HEK293T (cell line): ENCODE results near the gene SPAG16.

ENCODE experiments used
- ELF4 ChIP-seq: fragments of 450-650 bp; IDR thresholded peaks from 2 replicates; pipeline ENCODE4 v1.6.1; 2017; ENCODE audit warnings: antibody characterized with exemption
- FOXK2 ChIP-seq: fragments of 450-650 bp; IDR thresholded peaks from 2 replicates; pipeline ENCODE4 v1.6.1; 2016; ENCODE audit warnings: mild to moderate bottlenecking
- FOXM1 ChIP-seq: fragments of 450-650 bp; IDR thresholded peaks from 2 replicates; pipeline ENCODE4 v1.6.1; 2017; ENCODE audit warnings: mild to moderate bottlenecking, borderline replicate concordance
- HDGF ChIP-seq: fragments of 450-650 bp; IDR thresholded peaks from 2 replicates; pipeline ENCODE4 v1.6.1; 2017; ENCODE audit warnings: antibody characterized with exemption, borderline replicate concordance
- LEF1 ChIP-seq: fragments of 450-650 bp; IDR thresholded peaks from 2 replicates; pipeline ENCODE4 v1.6.1; 2017; ENCODE audit warnings: mild to moderate bottlenecking, borderline replicate concordance
- SP1 ChIP-seq: fragments of 450-650 bp; IDR thresholded peaks from 2 replicates; pipeline ENCODE4 v1.6.1; 2017

DNA sequence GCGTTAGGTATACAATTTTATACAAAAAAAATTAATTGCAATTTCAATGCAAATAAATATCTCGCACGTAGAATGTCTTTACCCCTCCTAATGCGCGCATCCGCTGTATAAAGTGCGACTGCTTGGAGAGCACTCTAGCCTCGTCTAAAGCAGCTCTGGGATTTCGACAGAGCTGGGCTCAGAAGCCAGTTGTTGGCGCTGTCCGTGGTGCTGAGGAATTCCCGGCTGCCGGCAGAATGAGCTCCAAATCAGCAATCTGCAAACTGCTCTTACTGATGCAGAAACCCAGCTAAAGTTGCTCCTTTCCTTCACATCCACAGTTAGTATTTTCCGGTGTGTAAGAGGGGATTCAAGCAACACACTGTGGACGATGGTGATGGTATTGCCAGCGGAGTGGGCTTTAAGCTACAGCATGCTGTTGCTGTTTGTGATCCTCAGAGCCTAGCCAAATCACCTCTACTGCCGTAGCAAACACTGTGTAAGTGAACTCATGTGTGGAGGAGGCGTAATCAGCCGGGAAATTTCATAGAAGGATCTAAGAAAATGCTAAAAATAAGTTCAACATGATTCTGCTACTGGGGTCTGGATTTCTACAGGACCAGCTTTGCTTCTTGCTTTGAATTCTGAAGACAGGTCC lies 1126.8 kb downstream of the SPAG16 start, which contains the start of gene VWC2L:
- no peak for TF ChIP-seq HDGF
- no peak for TF ChIP-seq ELF4
- no peak for TF ChIP-seq LEF1
- TF ChIP-seq FOXM1, result no peak
- no peak for TF ChIP-seq FOXK2
- no peak for TF ChIP-seq SP1
